HG03103 (cell line): ENCODE data around the gene FAM187B.

Experiments used
- ATAC-seq: cut with Tn5 transposase; IDR thresholded peaks from one replicate; pipeline ENCODE4 v1.9.1; 2021; ENCODE audit warnings: low read depth; ENCODE audit not compliant: unreplicated experiment

Gene FAM187B

DNA sequence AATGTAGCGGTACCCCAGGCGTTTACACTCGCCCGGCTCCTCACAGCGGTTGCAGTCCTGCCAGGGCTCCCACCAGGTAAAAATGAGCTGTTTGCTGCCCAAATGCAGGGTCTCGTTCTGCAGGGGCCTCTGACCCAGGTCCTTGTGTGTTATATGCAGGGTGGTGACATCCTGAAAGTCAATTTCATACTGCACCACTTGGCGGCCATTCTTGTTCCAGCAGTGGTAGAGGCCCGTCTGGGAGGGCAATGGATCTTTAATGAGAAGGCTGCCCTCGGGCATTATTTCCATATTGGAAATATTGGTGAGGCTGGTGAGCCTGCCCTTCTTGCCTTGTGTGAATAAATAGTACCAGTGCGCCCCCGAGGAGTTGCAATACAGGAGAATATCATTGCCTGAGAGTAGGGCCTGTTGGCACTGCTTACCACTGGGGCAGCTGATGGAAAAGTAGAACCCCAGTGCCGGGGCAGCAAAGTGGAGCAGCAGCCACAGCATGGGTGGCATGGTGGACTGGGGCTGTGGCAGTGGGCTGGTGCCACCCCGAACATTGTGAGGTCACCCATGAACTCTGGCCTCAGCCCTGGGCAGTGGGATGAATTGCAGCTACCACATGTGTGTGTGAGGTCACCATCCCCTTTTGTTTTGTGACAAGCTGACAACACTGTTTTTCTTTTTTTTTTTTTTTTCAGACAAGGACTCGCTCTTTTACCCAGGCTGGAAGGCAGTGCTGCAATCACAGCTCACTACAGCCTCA lies at the start of gene FAM187B:
Gene FAM187B (minus strand): TSS at position 563 of the 754 bp plus-strand sequence. CDS start 59 bp downstream, at position 504.
- no peak for ATAC-seq

GRCh38 chr19:35276706-35277281 lies 48.3 kb upstream of the FAM187B start:
- ATAC-seq: no peak

GRCh38 chr19:35274323-35274722 lies 45.8 kb upstream of the FAM187B start:
- no peak for ATAC-seq

GRCh38 chr19:35273686-35274259 lies 45.2 kb upstream of the FAM187B start:
- no peak for ATAC-seq

DNA sequence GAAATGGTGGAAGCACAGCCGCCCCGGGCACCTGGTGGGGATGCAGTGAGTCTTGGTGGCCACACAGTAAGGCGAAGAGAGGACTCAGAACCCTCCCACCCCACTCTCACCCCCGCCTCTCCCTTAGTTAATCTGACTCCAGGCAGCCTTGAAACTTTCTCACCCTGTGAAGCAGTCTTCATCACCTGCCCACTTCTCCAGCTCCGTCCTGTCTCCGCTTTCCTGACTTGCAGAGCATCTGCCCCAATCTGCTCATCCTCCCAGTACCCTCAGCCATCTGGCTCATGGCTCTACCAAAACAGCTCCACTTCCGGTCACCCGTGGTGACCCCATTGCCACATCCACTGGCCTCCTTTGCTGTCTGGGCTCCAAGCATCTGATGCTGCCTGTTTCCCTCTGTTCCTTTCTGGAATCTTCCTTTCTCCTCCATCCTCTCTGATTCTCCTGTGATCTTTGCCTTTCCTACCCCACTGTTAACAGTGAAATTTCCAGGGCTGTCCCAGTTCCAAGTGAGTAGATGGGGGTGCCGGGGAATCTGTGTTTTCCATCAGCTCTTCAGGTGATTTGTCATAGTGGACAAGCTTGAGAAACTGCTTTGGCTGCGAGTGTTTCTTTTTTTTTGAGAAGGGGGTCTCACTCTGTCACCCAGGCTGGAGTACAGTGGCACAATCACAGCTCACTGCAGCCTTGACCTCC lies 44.6 kb upstream of the FAM187B start:
- ATAC-seq: no peak

DNA sequence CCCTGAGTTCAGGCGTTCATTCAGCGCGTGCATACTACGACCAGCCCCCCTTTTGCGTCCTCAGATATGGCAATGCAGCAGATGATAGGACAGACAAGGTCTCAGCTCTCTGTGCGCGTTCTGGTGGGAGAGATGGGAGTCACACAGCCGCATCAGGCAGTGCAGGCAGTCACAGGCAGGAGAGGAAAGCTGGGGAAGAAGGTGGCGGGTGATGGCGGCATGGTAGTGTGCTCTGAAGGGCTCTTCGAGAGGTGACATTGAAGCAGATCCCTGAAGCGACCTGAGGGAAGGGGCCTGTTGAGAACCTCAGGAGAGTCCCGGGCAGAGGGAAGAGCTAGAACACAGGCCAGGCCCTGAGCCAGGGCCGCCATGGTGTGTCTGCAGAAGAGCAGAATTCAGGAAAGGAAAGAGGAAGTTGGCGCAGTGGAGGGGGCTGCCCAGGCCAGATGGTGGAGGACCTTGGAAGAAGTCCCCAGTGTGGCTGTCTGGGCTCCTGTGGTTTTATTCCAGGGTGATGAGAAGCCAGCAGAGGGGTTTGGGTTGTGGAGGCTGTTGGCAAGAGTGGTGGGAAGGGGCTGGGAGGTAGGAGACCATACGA lies 43.7 kb upstream of the FAM187B start:
- no peak for ATAC-seq

DNA sequence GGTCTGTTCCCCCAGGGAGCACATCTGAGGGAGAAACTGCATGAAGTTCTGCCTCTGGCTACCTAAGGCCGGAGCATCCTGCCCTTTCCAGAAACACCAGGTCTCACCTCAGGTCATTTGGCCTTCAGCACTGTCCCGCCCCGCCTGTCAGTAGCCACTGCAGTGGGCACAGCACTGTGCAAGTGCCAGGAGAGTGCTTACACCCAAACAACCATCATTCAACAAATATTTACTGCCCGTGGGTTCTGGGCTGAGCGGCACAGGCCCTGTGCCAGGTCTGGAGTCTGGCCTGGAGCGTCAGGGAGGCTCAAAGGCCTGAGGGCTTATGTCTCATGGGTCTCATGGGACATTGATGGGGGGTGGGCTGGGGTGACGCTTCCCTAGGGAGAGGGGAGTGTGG lies 43.0 kb upstream of the FAM187B start:
- no peak for ATAC-seq

GRCh38 chr19:35270381-35270811 lies 41.9 kb upstream of the FAM187B start:
- no peak for ATAC-seq

DNA sequence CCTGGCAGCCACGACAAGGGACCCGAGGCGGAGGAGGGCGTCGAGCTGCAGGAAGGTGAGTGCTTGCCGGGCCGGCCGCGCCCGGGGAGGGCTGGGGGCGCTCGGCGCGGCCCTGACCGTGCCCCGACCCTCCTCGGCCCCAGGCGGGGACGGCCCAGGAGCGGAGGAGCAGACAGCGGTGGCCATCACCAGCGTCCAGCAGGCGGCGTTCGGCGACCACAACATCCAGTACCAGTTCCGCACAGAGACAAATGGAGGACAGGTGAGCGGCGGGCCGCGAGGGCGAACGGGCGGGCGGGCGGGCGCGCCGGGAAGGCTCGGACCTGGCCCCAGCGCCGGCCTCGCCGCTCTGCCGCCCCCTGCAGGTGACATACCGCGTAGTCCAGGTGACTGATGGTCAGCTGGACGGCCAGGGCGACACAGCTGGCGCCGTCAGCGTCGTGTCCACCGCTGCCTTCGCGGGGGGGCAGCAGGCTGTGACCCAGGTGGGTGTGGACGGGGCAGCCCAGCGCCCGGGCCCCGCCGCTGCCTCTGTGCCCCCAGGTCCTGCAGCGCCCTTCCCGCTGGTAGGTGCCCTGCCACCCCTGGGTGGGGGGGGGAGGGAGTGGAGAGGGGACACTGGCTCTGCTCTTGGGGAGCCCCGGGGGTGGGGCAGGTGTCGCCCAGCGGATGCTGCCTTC lies 41.0 kb upstream of the FAM187B start:
- no peak for ATAC-seq

DNA sequence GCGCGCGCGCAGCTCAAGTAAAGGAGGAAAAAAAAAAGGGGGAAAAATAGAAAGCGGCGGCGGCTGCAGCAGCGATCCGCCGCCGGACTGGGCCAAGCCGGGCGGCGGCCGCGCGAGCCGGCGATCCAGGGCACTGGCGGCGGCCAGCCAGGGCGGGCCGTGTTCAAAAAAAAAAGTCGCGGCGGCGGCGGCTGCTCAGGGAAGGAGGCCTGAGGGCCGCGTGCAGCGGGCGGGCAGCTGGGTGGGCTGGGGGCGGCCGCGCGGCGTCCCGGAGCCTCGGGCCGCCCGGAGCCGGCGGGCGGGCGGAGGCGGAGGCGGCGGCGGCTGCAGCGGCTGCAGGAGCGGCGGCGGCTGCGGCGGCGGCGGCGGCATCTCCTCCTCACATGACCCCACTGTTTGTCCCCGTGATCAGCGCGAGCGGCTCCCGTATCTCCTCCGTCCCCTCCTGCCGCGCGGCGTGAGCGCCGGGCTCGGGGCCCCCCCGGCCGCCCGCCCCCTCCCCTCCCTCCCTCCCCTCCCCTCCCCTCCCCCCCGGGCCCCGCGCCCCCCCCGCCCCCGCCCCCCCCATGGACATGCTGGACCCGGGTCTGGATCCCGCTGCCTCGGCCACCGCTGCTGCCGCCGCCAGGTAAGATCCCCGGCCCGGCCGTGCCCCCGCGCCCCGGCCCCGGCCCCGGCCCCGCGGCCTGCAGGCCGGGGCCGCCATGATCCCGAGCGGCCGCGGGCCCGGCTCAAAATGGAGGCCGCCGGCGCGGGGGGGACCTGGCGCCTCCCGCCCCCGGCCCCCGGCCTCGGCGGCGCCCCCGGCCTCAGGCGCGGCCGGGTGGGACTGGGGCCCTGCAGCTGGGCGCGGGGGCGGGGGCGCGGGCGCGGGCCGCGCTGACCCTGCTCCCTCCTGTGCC lies 40.2 kb upstream of the FAM187B start, which contains the start of gene USF2:
Gene USF2 (plus strand): TSS at position 427 of the 902 bp plus-strand sequence. CDS start 140 bp downstream, at position 567.
- peak; percentile 32 for ATAC-seq

DNA sequence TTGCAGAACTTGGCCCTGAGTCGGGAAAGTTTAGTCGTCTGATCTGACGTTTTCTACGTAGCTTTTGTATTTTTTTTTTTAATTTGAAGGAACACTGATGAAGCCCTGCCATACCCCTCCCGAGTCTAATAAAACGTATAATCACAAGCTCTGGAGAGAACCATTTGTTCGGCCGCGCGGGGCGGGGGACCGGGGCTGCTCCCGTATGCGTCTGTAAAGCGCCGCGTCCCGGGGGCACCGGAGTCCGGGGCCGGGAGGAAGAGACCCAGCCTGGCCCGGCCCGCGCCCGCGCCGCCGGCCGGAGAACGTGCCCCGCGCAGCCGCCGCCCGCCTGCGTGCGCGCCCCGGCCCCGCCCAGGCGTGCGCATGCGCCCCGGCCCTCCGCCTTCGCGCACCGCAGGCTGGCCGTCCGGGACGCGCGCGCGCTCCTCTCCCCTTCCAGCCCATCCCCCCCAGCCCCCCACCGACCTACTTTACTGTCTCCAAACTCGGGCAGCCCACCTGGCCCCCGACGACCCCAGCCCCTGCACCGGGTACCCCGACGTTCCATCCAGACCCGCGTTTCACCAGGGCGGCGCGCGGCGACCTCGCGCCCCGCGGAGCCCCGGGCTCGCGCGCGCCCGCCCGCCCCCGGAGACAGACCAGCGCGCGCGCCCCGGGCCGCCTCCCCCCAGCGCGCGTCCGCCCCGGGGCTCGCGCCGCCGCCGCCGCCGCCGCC lies 39.4 kb upstream of the FAM187B start:
- ATAC-seq: peak; percentile 43

GRCh38 chr19:35267353-35267817 lies 38.8 kb upstream of the FAM187B start:
- ATAC-seq: no peak

- ATAC-seq: no peak
These were observed 38.2 kb upstream of the FAM187B start for GRCh38 chr19:35266520-35267352.

- ATAC-seq: no peak
These were observed 37.5 kb upstream of the FAM187B start for GRCh38 chr19:35265900-35266519.

DNA sequence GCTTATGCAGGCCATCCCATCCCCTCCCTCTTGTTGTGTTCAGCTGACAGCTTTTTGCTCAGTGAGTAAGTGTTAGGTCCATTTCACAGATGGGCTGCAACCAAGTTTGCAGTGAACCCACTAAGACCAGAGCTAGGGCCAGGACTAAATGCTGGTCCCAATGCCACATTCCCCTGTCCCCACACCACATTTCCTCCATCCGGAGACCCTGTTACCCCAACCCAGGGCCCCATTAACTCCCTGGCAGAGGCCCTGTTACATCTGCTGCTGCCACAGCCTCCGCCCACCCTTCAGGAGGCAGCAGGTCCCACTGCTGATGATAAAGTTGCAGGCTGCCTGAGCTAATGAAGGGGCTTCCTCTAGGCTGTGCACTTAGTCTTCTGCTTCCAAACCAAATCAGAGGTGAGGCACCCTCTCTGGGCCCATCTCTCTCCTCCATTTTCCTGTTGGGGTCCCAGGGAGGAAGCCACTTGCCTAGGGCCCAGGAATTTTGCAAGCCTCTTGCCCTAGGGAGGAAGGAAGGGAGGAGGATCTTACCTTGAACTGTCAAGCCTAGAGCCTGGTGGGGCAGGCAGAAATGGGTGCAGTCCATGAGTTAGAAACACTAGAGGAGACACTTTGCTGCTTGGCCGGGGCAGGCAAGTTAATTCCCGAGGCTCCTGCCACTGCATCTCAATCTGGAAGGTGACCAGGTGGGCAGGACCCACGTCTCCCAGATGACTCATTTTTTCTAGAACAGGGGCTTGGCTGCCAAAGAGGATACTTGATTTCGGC lies 36.8 kb upstream of the FAM187B start:
- ATAC-seq: no peak
